ENCODE results near the gene POLR2F. TPM values are rescaled to one million over a fixed set of nuclear protein-coding genes. Genes with fewer than 3 reads are reported as not detected.

The POLR2F gene
- total RNA-seq, 4 donors from 2014 or later = 31.5 to 63.8 (median 43.3) TPM

DNA sequence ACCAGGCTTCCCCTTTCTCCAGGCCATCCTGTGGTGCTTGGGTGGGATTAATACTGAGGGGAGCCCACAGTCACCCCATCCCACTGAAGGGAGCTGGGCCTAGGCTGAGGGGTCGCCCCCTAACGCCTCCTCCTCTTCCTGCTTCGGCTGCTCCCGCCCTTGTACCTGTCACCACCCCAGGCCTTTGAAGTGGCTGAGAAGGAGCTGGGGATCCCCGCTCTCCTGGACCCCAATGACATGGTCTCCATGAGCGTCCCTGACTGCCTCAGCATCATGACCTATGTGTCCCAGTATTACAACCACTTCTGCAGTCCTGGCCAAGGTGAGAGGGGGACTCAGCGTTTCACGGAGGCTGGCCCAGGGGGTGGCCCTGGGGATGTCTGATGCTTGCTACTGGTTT, 41.3 kb upstream of the POLR2F start:
- Histone ChIP-seq H3K36me3 (no peaks in the 10 kb centered on the region), H3K27ac (peak overlapping the region in 1 of 2 donors; percentile 96), H3K4me3 (no peak overlapping the region), H3K9me3 (no peaks in the 10 kb centered on the region), H3K4me1 (peaks cover 0 to 15% of the 10 kb centered on the region in 2 donors), H3K27me3 (no peaks in the 10 kb centered on the region)
- intact Hi-C loops (cut with DNase I; ENCODE audit: low total_unique reads) = no loop called here
- TF ChIP-seq, protein P1, sequence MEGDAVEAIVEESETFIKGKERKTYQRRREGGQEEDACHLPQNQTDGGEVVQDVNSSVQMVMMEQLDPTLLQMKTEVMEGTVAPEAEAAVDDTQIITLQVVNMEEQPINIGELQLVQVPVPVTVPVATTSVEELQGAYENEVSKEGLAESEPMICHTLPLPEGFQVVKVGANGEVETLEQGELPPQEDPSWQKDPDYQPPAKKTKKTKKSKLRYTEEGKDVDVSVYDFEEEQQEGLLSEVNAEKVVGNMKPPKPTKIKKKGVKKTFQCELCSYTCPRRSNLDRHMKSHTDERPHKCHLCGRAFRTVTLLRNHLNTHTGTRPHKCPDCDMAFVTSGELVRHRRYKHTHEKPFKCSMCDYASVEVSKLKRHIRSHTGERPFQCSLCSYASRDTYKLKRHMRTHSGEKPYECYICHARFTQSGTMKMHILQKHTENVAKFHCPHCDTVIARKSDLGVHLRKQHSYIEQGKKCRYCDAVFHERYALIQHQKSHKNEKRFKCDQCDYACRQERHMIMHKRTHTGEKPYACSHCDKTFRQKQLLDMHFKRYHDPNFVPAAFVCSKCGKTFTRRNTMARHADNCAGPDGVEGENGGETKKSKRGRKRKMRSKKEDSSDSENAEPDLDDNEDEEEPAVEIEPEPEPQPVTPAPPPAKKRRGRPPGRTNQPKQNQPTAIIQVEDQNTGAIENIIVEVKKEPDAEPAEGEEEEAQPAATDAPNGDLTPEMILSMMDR (IDR thresholded peaks at IDR 0.05) = no peak
- no peak for TF ChIP-seq POLR2A (IDR thresholded peaks at IDR 0.05)
- no peak for DNase-seq

DNA sequence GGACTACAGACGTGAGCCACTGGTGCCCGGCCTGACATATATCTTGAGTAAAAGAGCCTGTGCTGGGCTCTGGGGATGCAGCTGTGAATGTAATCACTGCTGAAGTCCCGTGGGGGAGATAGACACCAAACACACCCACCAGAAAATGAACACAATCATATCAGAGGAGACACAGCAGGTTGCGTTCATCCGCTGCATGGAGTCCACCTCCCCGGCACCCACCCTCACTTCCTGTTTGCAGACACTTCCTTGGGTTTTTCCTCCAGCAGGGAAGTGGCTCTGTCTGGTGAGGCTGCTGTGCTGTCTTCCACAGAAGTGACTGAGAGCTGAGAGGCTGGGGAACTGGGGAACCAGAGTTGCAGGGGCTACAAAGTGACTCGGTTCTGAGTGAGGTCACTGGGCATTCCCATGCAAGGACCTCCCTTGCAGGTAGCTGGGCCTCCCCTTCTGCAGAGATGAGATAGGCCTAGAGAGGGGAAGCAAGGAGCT, 40.2 kb upstream of the POLR2F start:
- no peak overlapping the region for H3K27ac ChIP-seq

DNA sequence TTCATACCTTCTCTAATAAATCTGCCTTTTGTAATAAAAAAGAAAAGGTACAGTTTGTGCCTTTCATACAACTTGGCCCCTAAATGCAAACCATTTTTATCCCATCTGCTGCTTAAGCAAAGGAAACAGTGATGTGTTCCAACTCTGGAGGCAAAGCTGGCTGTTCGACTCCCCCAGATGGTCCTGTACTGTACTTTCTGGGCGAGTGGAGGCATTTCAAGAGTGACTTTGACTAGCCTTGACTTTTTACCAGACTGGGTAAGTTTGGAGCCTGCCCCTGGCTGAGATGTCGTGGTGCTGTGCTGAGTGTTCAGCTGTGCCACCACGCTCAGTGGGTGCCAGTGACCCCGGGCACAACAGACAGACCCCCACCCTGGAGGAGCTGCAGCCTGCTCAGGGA, 37.2 kb upstream of the POLR2F start:
- TF ChIP-seq, protein P1 (IDR thresholded peaks at IDR 0.05) = no peak
- TF ChIP-seq POLR2A (IDR thresholded peaks at IDR 0.05) = no peak
- peak overlapping the region; percentile 3 to 37 for H3K27ac ChIP-seq
- intact Hi-C loops (cut with DNase I; ENCODE audit: low total_unique reads) = no loop called here
- H3K9me3 ChIP-seq = no peaks in the 10 kb centered on the region
- H3K27me3 ChIP-seq = no peaks in the 10 kb centered on the region
- H3K4me1 ChIP-seq = peaks cover 0 to 4% of the 10 kb centered on the region in 2 donors
- no peak for DNase-seq
- no peak overlapping the region for H3K4me3 ChIP-seq
- H3K36me3 ChIP-seq = no peaks in the 10 kb centered on the region

More for the DNA sequence above, 40.2 kb upstream of the POLR2F start:
- H3K4me1 ChIP-seq = peaks cover 0 to 12% of the 10 kb centered on the region in 2 donors
- H3K4me3 ChIP-seq = no peak overlapping the region
- no peaks in the 10 kb centered on the region for H3K9me3 ChIP-seq
- intact Hi-C loops (cut with DNase I; ENCODE audit: low total_unique reads) = no loop called here
- TF ChIP-seq POLR2A (IDR thresholded peaks at IDR 0.05) = no peak
- TF ChIP-seq, protein P1 (IDR thresholded peaks at IDR 0.05) = no peak
- H3K36me3 ChIP-seq = no peaks in the 10 kb centered on the region
- no peaks in the 10 kb centered on the region for H3K27me3 ChIP-seq
- DNase-seq = no peak

DNA sequence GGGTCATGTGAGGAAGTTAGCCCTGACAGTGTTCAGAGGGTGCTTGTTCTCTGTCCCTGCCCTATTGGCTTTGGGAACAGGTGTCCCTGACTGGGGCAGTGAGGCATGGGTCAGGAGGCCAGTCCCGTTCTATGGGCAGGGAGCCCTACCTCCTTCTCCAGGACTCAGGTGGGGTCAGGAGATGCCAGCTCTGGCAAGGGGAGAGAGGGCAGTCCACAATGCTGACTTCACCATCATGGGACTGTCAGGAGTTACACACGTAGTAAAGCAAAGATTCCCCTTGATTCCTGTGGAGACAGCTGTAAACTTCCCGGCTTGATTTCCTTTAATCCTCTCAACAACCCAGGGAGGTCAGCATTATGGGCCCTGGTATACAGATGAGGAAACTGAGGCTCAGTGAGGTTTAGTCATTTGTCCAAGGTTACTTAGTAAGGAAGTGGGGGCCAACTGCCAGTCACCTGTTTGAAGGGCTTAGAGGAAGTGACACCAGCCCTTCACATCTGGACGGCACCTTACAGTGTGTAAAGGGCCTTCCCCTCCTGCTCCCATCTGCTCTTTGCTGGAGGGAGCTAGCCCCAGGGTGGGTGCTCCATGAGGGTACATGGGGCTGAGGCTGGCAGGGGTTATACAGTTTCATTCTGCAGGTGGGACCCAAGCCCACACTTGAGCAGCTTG, 35.5 kb upstream of the POLR2F start:
- intact Hi-C loops (cut with DNase I; ENCODE audit: low total_unique reads) = no loop called here
- Histone ChIP-seq H3K4me1 (no peaks in the 10 kb centered on the region), H3K36me3 (no peaks in the 10 kb centered on the region)

DNA sequence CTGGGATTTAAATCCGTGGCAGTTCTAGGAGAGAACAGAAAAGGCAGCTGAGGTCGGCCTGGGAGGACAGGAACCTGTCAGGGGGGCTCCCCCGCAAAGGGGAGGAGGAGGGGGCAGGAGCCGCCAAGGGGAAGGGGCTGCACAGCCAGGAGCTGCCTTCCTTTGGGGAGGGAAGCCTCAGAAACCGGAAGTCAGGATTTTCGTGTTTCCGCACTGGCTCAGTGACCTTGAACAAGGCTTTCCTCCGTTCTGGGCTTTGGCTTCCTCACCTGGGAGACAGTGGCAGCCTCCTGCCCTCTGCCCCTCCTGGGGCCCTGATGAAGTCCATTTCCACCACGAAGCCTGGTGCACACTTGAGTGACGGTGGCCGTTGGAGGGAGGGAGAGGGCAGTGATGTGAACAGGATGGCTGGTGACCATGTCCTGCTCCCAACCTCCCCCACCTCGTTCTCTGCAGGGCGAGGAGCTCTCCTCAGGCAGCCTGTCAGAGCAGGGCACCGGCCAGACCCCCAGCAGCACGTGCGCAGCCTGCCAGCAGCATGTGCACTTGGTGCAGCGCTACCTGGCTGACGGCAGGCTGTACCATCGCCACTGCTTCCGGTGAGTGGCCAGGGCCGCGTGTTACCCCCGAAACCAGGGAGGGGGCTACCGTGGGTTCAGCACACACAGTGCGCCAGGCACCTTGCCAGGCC, 34.8 kb upstream of the POLR2F start:
- no peak for DNase-seq
- H3K27me3 ChIP-seq = no peaks in the 10 kb centered on the region
- no peaks in the 10 kb centered on the region for H3K36me3 ChIP-seq
- no peaks in the 10 kb centered on the region for H3K9me3 ChIP-seq
- no peak overlapping the region for H3K27ac ChIP-seq
- TF ChIP-seq, protein P1 (IDR thresholded peaks at IDR 0.05) = no peak
- TF ChIP-seq POLR2A (IDR thresholded peaks at IDR 0.05) = no peak
- H3K4me1 ChIP-seq = no peaks in the 10 kb centered on the region
- H3K4me3 ChIP-seq = no peak overlapping the region
- intact Hi-C loops (cut with DNase I; ENCODE audit: low total_unique reads) = no loop called here

More for the DNA sequence above, 35.5 kb upstream of the POLR2F start:
- no peaks in the 10 kb centered on the region for H3K9me3 ChIP-seq
- TF ChIP-seq POLR2A (IDR thresholded peaks at IDR 0.05) = no peak
- H3K27ac ChIP-seq = peak overlapping the region in 1 of 2 donors; percentile 37
- DNase-seq = no peak
- H3K4me3 ChIP-seq = no peak overlapping the region
- no peaks in the 10 kb centered on the region for H3K27me3 ChIP-seq
